Measurements from ENCODE around the gene CLEC20A.

The CLEC20A gene

GRCh38 chr1:178527117-178527516, 30.4 kb upstream of the CLEC20A start:
- no peaks in the 10 kb centered on the region for H3K36me3 ChIP-seq
- no peak overlapping the region for H3K4me3 ChIP-seq (ENCODE audit: low read depth, low read length)
- no peaks in the 10 kb centered on the region for H3K4me1 ChIP-seq
- TF ChIP-seq CTCF (IDR thresholded peaks at IDR 0.05; ENCODE audit: low read depth, low read length) = no peak
- no peaks in the 10 kb centered on the region for H3K27me3 ChIP-seq
- H3K9me3 ChIP-seq = no peaks in the 10 kb centered on the region
- no peak for DNase-seq

- Histone ChIP-seq H3K36me3 (no peaks in the 10 kb centered on the region), H3K27me3 (0 out of 2 replicates have a peak, but pooled peaks cover 2% of the 10 kb centered on the region), H3K4me3 (ENCODE audit: low read depth, low read length) (no peak overlapping the region), H3K9me3 (no peaks in the 10 kb centered on the region), H3K4me1 (no peaks in the 10 kb centered on the region)
- DNase-seq = no peak
- no peak for TF ChIP-seq CTCF (IDR thresholded peaks at IDR 0.05; ENCODE audit: low read depth, low read length)
Measured at GRCh38 chr1:178521241-178521640, 24.5 kb upstream of the CLEC20A start.

- Histone ChIP-seq H3K9me3 (no peaks in the 10 kb centered on the region), H3K4me3 (ENCODE audit: low read depth, low read length) (no peak overlapping the region), H3K4me1 (no peaks in the 10 kb centered on the region), H3K27me3 (0 out of 2 replicates have a peak, but pooled peaks cover 2% of the 10 kb centered on the region), H3K36me3 (no peaks in the 10 kb centered on the region)
- no peak for DNase-seq
- no peak for TF ChIP-seq CTCF (IDR thresholded peaks at IDR 0.05; ENCODE audit: low read depth, low read length)
Measured at GRCh38 chr1:178520803-178521202, 24.0 kb upstream of the CLEC20A start.

- no peaks in the 10 kb centered on the region for H3K9me3 ChIP-seq
- H3K27me3 ChIP-seq = 0 out of 2 replicates have a peak, but pooled peaks cover 2% of the 10 kb centered on the region
- H3K4me3 ChIP-seq (ENCODE audit: low read depth, low read length) = no peak overlapping the region
- H3K36me3 ChIP-seq = no peaks in the 10 kb centered on the region
- TF ChIP-seq CTCF (IDR thresholded peaks at IDR 0.05; ENCODE audit: low read depth, low read length) = no peak
- no peak for DNase-seq
- no peaks in the 10 kb centered on the region for H3K4me1 ChIP-seq
Measured at GRCh38 chr1:178518894-178519293, 22.1 kb upstream of the CLEC20A start.

GRCh38 chr1:178516110-178516509, 19.3 kb upstream of the CLEC20A start:
- H3K36me3 ChIP-seq = no peaks in the 10 kb centered on the region
- TF ChIP-seq CTCF (IDR thresholded peaks at IDR 0.05; ENCODE audit: low read depth, low read length) = no peak
- H3K9me3 ChIP-seq = no peaks in the 10 kb centered on the region
- 0 out of 2 replicates have a peak, but pooled peaks cover 2% of the 10 kb centered on the region for H3K27me3 ChIP-seq
- H3K4me3 ChIP-seq (ENCODE audit: low read depth, low read length) = no peak overlapping the region
- DNase-seq = no peak
- no peaks in the 10 kb centered on the region for H3K4me1 ChIP-seq

- Histone ChIP-seq H3K4me1 (no peaks in the 10 kb centered on the region), H3K4me3 (ENCODE audit: low read depth, low read length) (no peak overlapping the region), H3K36me3 (no peaks in the 10 kb centered on the region), H3K27me3 (no peaks in the 10 kb centered on the region), H3K9me3 (no peaks in the 10 kb centered on the region)
- TF ChIP-seq CTCF (IDR thresholded peaks at IDR 0.05; ENCODE audit: low read depth, low read length) = no peak
- no peak for DNase-seq
Measured at GRCh38 chr1:178513278-178513983, 16.7 kb upstream of the CLEC20A start.
